WERI-Rb-1 (cell line): ENCODE measurements around the gene RNF130.

ENCODE experiments used
- DNase-seq: peaks from one replicate; pipeline ENCODE4 v3.0.0-alpha.2; 2020
- H3K27ac ChIP-seq: fragments of 250-450 bp; sonication (Bioruptor Pico); 2 replicates; pipeline ENCODE4 v1.5.1; 2020; ENCODE audit warnings: mild to moderate bottlenecking, moderate library complexity
- H3K27me3 ChIP-seq: fragments of 250-450 bp; sonication (Bioruptor Pico); 2 replicates; pipeline ENCODE4 v1.5.1; 2021; ENCODE audit warnings: mild to moderate bottlenecking, low read depth, moderate library complexity; ENCODE audit not compliant: insufficient read depth, severe bottlenecking
- H3K36me3 ChIP-seq: fragments of 250-450 bp; sonication (Bioruptor Pico); 2 replicates; pipeline ENCODE4 v1.5.1; 2020; ENCODE audit warnings: mild to moderate bottlenecking, moderate library complexity
- H3K4me3 ChIP-seq: 2 replicates; pipeline ENCODE4 v1.5.1; 2011; ENCODE audit warnings: low read depth, mild to moderate bottlenecking, control low read depth, low read length
- H3K9me3 ChIP-seq: fragments of 250-450 bp; sonication (Bioruptor Pico); 2 replicates; pipeline ENCODE4 v1.5.1; 2021; ENCODE audit warnings: mild to moderate bottlenecking, moderate library complexity; ENCODE audit not compliant: severe bottlenecking
- TF ChIP-seq, protein P1 (sequence below): IDR thresholded peaks from 2 replicates; pipeline ENCODE4 v1.5.1; 2011; ENCODE audit warnings: low read depth, mild to moderate bottlenecking, control low read depth, inconsistent platforms, low read length

Gene RNF130

DNA sequence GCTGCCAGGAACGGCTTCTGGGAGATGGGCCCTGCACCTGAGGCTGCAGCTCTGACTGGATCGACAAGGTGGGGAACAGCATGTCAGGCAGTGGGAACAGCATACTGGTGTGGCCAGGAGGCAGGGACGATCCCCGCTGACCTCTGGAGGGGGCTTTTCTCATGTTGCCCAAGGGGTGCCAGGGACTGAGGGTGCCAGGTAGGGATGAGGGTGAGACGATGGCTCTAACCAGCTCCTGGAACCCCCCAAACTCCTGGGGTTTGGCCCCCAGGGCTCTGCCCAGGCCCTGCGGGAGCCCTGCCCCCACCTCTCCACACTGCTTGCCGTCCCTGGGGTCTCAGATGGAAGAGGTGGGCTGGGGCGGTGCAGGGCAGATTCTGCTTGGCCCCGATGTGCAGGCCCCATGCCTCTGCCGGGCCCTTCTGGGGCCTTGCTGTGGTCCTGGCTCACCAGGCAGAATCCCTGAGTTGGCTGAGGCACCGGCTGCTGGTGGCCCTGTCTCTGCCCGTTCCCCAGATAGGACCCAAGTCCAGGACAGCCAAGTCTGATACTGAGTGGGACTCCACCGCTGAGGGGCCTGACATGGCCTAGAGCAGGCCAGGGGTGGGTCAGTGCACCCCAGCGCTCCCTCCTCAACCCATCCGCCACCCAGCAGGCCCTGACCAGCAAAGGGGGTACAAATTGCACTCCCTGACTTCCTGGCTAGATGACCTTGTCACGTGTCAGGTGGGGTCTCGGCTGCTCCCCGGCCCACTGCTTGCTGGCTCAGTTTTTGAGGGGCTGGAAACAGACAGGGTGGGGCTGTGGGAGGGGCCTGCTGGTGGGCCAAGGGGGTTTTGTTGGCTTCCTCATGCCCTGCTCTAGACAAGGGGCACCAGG, 28.4 kb upstream of the RNF130 start:
- TF ChIP-seq, protein P1, sequence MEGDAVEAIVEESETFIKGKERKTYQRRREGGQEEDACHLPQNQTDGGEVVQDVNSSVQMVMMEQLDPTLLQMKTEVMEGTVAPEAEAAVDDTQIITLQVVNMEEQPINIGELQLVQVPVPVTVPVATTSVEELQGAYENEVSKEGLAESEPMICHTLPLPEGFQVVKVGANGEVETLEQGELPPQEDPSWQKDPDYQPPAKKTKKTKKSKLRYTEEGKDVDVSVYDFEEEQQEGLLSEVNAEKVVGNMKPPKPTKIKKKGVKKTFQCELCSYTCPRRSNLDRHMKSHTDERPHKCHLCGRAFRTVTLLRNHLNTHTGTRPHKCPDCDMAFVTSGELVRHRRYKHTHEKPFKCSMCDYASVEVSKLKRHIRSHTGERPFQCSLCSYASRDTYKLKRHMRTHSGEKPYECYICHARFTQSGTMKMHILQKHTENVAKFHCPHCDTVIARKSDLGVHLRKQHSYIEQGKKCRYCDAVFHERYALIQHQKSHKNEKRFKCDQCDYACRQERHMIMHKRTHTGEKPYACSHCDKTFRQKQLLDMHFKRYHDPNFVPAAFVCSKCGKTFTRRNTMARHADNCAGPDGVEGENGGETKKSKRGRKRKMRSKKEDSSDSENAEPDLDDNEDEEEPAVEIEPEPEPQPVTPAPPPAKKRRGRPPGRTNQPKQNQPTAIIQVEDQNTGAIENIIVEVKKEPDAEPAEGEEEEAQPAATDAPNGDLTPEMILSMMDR, result no peak
- no peak for DNase-seq

DNA sequence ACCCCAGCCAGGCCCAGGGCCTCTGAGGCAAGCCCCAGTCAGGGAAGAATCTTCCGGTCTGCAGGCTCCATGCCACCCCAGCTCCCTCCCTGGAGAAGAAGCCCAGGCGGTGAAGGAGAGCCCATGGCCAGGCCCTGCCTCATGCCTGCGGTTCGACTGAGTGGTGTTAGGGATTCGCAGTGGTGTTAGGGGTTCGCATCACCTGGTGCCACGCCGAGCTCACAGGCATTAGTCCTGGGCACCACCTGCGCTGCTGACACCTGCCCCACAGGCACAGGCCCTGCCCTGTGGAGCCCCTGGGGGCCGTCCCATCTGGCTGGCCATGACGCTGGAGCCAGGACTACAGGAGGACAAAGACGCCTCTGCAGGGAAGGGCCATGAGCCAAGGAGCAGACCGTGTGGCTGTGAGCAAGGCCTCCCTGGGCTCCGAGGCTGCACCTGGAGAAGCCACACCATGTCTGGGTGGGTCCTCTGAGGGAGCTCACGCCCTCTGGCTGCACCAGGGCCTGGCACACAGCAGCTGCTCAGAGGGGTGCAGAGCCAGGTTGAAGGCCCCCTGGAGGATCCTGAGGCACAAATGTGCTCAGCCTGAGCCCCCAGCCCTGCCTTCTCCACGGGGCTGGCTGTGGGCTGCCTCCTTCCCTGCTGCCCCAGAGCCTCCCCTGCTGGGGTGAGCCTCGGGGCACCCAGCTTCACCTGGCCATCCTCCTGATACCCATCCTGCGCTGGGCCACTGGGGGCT, 27.6 kb upstream of the RNF130 start:
- no peak overlapping the region for H3K4me3 ChIP-seq
- H3K9me3 ChIP-seq, result no peaks in the 10 kb centered on the region
- DNase-seq, result no peak
- no peak overlapping the region for H3K27ac ChIP-seq
- H3K36me3 ChIP-seq, result no peaks in the 10 kb centered on the region
- TF ChIP-seq, protein P1, result no peak
- H3K27me3 ChIP-seq, result no peaks in the 10 kb centered on the region

More for the DNA sequence above, 28.4 kb upstream of the RNF130 start:
- Histone ChIP-seq H3K4me3 (no peak overlapping the region), H3K9me3 (no peaks in the 10 kb centered on the region), H3K36me3 (no peaks in the 10 kb centered on the region), H3K27ac (no peak overlapping the region), H3K27me3 (no peaks in the 10 kb centered on the region)

DNA sequence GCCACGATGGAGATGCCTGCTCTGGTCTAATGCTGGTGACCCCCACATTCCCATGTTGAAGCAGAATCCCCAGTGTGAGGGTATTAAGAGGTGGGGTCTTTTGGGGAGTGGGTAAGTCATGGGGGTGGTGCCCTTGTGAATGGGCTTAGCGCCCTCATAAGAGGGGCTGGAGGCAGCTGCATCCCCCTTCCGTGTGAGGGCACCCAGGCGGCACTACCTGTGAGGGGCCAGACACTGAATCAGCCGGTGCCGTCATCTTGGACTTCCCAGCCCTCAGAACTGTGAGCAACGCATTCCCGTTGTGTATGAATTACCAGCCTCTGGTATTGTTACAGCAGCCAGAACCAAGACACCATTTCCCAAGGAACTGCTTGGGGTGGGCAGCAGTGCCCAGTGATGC, 27.0 kb upstream of the RNF130 start:
- TF ChIP-seq, protein P1, result no peak
- Histone ChIP-seq H3K9me3 (no peaks in the 10 kb centered on the region), H3K36me3 (no peaks in the 10 kb centered on the region), H3K27ac (no peak overlapping the region), H3K4me3 (no peak overlapping the region), H3K27me3 (no peaks in the 10 kb centered on the region)
- no peak for DNase-seq

DNA sequence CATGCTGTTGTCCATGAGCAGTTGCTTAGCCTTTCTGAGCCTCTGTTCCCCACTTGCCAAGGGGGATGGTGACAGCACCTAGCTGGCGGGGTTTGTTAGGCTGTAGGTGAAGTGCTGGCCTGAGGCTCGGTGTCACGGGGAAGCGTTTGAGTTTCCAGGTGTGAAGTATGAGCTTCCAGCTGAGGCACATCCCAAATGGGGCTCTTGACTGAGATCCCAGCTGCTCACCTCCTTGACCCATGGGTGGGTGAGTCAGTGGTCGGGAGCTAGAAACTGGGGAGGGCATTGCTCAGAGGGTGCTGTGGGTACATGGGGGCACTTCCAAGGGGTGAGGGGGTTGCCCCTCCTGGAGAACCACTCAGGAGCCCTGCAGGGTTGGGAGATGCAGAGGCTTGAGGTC, 26.4 kb upstream of the RNF130 start:
- Histone ChIP-seq H3K27me3 (no peaks in the 10 kb centered on the region), H3K9me3 (no peaks in the 10 kb centered on the region), H3K4me3 (no peak overlapping the region), H3K27ac (no peak overlapping the region), H3K36me3 (no peaks in the 10 kb centered on the region)
- no peak for DNase-seq
- TF ChIP-seq, protein P1, result no peak

DNA sequence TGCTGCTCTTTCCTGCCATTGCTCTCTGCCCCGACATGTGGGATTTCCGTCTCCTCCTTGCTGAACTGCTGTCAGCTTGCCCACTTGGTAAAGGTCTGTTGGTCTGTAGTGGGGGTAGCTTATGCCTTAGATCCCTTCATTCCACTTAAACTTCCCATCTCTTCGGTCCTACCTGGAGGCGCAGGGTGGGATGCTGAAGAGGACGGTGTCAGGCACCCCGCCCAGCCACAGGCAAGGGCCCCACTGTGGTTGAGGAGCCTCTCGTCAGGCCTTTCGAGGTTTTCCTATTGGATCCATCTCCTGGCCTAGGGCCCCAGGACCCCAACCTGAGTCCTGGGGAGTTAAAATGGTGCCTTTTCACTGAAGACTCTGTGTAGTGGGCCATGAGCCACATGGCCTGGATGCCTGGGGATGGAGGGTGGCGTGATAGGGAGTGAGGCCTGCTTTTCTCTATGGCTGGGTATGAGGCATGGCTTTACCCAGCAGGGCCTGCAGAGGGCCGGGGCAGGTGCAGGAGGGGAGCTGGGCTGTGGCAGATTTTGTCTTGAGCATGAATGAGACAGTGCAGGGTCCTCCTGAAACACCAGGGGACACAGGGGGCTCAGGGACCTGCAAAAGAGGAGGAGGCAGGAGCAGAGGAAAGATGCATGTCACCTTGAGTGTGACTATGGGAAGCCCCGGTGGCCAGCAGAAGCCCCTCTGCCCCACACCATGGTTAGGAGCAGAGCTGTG, 25.8 kb upstream of the RNF130 start:
- TF ChIP-seq, protein P1, result no peak
- H3K27me3 ChIP-seq, result no peaks in the 10 kb centered on the region
- H3K4me3 ChIP-seq, result no peak overlapping the region
- DNase-seq, result no peak
- H3K9me3 ChIP-seq, result no peaks in the 10 kb centered on the region
- H3K27ac ChIP-seq, result no peak overlapping the region
- no peaks in the 10 kb centered on the region for H3K36me3 ChIP-seq
